GM23248 (cell line): ENCODE results near the gene RAB44.

Source experiments
- EZH2 ChIP-seq: fragments of 200-600 bp; sonication (generic); IDR thresholded peaks from 2 replicates; pipeline ENCODE4 v1.6.1; 2018; ENCODE audit warnings: antibody characterized with exemption, mild to moderate bottlenecking; ENCODE audit not compliant: insufficient read depth, poor library complexity, severe bottlenecking
- EZH2phosphoT487 ChIP-seq: fragments of 200-600 bp; sonication (generic); IDR thresholded peaks from 2 replicates; pipeline ENCODE4 v1.6.1; 2018; ENCODE audit warnings: antibody characterized with exemption, moderate library complexity, mild to moderate bottlenecking, low read depth; ENCODE audit not compliant: insufficient read depth

- TF ChIP-seq EZH2phosphoT487 (no peak), EZH2 (no peak)
Observed at GRCh38 chr6:36651659-36652379, 45.8 kb upstream of the RAB44 start.
